ENCODE results near the gene COPB1.
"Not testable (repeated sequence)": the region's sequence is repeated elsewhere in the genome, so short reads cannot be mapped to it uniquely, and the experiment has no call there.

Gene COPB1

GRCh38 chr11:14499560-14500180 is at the start of gene COPB1:
Gene COPB1, minus strand, starts transcription at chr11:14499811. Its CDS starts 883 bp downstream, at chr11:14498928.
- peak; percentile 96 for DNase-seq

- DNase-seq, result no peak
Measured at GRCh38 chr11:14547440-14547839, 47.8 kb upstream of the COPB1 start.

- DNase-seq, result no peak
Measured at GRCh38 chr11:14546672-14547071, 47.1 kb upstream of the COPB1 start.

GRCh38 chr11:14544611-14545010 is 45.0 kb upstream of the COPB1 start:
- no peak for DNase-seq

GRCh38 chr11:14543260-14543659 is 43.6 kb upstream of the COPB1 start:
- no peak for DNase-seq

GRCh38 chr11:14542324-14542723 is 42.7 kb upstream of the COPB1 start:
- no peak for DNase-seq

GRCh38 chr11:14541192-14541947 is 41.8 kb upstream of the COPB1 start:
- no peak for DNase-seq

GRCh38 chr11:14539982-14540421 is 40.4 kb upstream of the COPB1 start:
- DNase-seq, result no peak

- no peak for DNase-seq
Measured at GRCh38 chr11:14538926-14539554, 39.4 kb upstream of the COPB1 start.

GRCh38 chr11:14538271-14538925 is 38.8 kb upstream of the COPB1 start:
- no peak for DNase-seq

- DNase-seq, result no peak
Measured at GRCh38 chr11:14537134-14537599, 37.6 kb upstream of the COPB1 start.

- DNase-seq, result not testable (repeated sequence)
Measured at GRCh38 chr11:14535166-14535565, 35.6 kb upstream of the COPB1 start.

- no peak for DNase-seq
Measured at GRCh38 chr11:14529951-14530350, 30.3 kb upstream of the COPB1 start.

- DNase-seq, result no peak
Measured at GRCh38 chr11:14529321-14529720, 29.7 kb upstream of the COPB1 start.

- no peak for DNase-seq
Measured at GRCh38 chr11:14522801-14523200, 23.2 kb upstream of the COPB1 start.

GRCh38 chr11:14522245-14522644 is 22.6 kb upstream of the COPB1 start:
- DNase-seq, result no peak

GRCh38 chr11:14520747-14521151 is 21.1 kb upstream of the COPB1 start:
- DNase-seq, result no peak

GRCh38 chr11:14519917-14520746 is 20.5 kb upstream of the COPB1 start, which contains the start of gene PSMA1:
Gene PSMA1, minus strand, starts transcription at chr11:14520386. Its CDS starts 87 bp downstream, at chr11:14520299.
- peak; percentile 99 for DNase-seq

- DNase-seq, result no peak
Measured at GRCh38 chr11:14519597-14519916, 19.9 kb upstream of the COPB1 start.

- no peak for DNase-seq
Measured at GRCh38 chr11:14518820-14519219, 19.2 kb upstream of the COPB1 start.

GRCh38 chr11:14513800-14514199 is 14.2 kb upstream of the COPB1 start:
- DNase-seq, result no peak

- DNase-seq, result no peak
Measured at GRCh38 chr11:14506532-14506931, 6.9 kb upstream of the COPB1 start.
